ENCODE data around the gene ASCL1. TPM values are rescaled to one million over a fixed set of nuclear protein-coding genes. Genes with fewer than 3 reads are reported as not detected.

The ASCL1 gene
- polyA plus RNA-seq, 2 of the 4 experiments (the other 2 are of a cell fraction), result 0.05 TPM; not detected in 1

DNA sequence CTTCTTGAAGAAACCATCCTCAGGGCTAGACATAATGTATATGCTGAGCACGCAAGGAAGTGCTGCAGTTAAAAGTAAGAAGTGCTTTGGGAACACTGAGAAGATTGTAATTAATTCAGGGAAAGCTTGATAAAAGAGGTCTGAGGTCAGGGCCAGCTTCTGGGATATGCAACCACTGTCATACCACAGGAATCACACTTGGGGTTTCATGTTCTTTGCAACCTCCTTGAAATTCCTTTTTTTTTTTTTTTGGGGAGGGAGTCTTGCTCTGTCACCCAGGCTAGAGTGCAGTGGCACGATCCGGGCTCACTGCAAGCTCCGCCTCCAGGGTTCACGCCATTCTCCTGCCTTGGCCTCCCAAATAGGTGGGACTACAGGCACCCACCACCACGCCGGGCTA, 47.3 kb upstream of the ASCL1 start:
- DNase-seq (ENCODE audit: low read depth in 1 of 2, low spot score in 1 of 2) (no peak), FAIRE-seq (no peak), ATAC-seq (no peak)

DNA sequence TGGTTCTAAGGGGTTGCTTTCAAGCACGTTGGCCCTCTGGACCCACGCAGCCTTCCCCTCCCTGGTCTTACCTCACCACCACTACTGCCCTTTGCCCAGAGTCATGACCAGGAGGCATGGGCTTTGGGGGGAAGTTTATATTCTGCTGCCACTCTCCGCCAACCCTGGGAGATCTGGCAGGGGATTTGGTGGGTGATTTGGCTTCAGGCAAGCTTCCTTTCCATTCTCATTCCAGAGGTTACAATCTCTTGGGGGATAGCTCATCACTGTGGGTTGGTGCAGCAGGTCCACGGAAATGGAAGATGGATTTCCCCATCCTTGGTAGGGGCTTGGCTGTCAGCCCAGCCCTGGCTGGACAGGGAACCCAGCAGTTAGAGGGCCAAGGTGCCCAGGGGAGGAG, 46.7 kb upstream of the ASCL1 start:
- TF ChIP-seq NR3C1 (IDR thresholded peaks at IDR 0.05), result no peak
- no peak for TF ChIP-seq FOSB (CRISPR knock-in tag; IDR thresholded peaks at IDR 0.05)
- FAIRE-seq, result no peak
- ChIA-PET POLR2A (no interaction called here), CTCF (interaction anchor here (0.9 to 1.5 kb wide), 2 partner anchors 32 to 637 kb away, joined by 3 to 4 read pairs; no protein-coding TSS in a partner anchor)
- no peak overlapping the region for H3K4me2 ChIP-seq
- H3K4me1 ChIP-seq, result no peaks in the 10 kb centered on the region
- no peak overlapping the region for H3K4me3 ChIP-seq
- no peak overlapping the region for H3K27ac ChIP-seq
- WGBS (ENCODE audit: missing lambda C conversion rate), result 36% methylated on average over 4 of the region's 4 CpGs
- no peaks in the 10 kb centered on the region for H3K9me3 ChIP-seq
- no peak for DNase-seq (ENCODE audit: low read depth in 1 of 2, low spot score in 1 of 2)
- ATAC-seq, result no peak

More for the DNA sequence above, 47.3 kb upstream of the ASCL1 start:
- CTCF ChIA-PET, result interaction anchor here (1.3 to 1.5 kb wide), 2 partner anchors 27 to 31 kb away, joined by 3 to 4 read pairs; no protein-coding TSS in a partner anchor
- WGBS (ENCODE audit: missing lambda C conversion rate), result 67% methylated on average over 7 of the region's 7 CpGs
- Histone ChIP-seq H3K9me3 (no peaks in the 10 kb centered on the region), H3K4me3 (no peak overlapping the region), H3K4me2 (no peak overlapping the region), H3K27ac (no peak overlapping the region), H3K4me1 (no peaks in the 10 kb centered on the region)
- TF ChIP-seq ZSCAN20 (CRISPR knock-in tag; IDR thresholded peaks at IDR 0.05), result no peak
- POLR2A ChIA-PET, result no interaction called here

DNA sequence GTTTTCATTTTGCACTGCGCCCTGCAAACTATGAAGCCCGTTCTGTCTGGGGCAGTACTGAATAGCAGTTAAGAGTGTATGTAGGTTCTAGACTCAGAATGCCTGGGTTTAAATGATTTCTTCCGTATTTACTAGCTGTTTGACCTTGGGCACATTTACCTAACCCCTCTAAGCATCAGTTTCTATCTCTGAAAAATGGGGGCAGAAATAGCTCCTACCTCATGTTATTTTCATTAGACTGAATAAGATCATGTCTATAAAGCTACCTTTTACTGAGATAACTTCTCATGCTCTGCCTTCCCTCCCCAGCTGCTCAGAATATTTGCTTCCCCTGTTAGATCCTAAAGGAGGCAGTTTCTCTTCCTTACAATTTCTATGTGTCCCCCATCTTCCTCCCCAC, 46.2 kb upstream of the ASCL1 start:
- Histone ChIP-seq H3K27ac (no peak overlapping the region), H3K4me3 (no peak overlapping the region), H3K4me1 (no peaks in the 10 kb centered on the region), H3K9me3 (no peaks in the 10 kb centered on the region), H3K4me2 (no peak overlapping the region)
- DNase-seq (ENCODE audit: low read depth in 1 of 2, low spot score in 1 of 2), result no peak
- TF ChIP-seq TFCP2L1 (CRISPR knock-in tag; IDR thresholded peaks at IDR 0.05) (no peak), RFX5 (IDR thresholded peaks at IDR 0.05) (no peak), SREBF2 (IDR thresholded peaks at IDR 0.05) (no peak), EHMT2 (IDR thresholded peaks at IDR 0.05; ENCODE audit: low read depth) (no peak), HOXA7 (CRISPR knock-in tag; IDR thresholded peaks at IDR 0.05) (no peak), FOXS1 (CRISPR knock-in tag; IDR thresholded peaks at IDR 0.05) (no peak), MAFK (IDR thresholded peaks at IDR 0.05; ENCODE audit: partially characterized antibody) (no peak), NFE2L2 (conservative IDR thresholded peaks at IDR 0.05; ENCODE audit: low read length) (no peak), TP53 (CRISPR knock-in tag; IDR thresholded peaks at IDR 0.05) (no peak), POLR2A (IDR thresholded peaks at IDR 0.05; ENCODE audit: low read length) (no peak), JUN (IDR thresholded peaks at IDR 0.05) (no peak), NPAS2 (CRISPR knock-in tag; IDR thresholded peaks at IDR 0.05; ENCODE audit: borderline replicate concordance) (no peak), CEBPB (IDR thresholded peaks at IDR 0.05) (no peak), ZC3H11A (IDR thresholded peaks at IDR 0.05) (no peak), ESRRA (IDR thresholded peaks at IDR 0.05; ENCODE audit: borderline replicate concordance, low read length) (no peak), ZNF302 (CRISPR knock-in tag; IDR thresholded peaks at IDR 0.05) (no peak)
- TF ChIP-seq, protein P1, sequence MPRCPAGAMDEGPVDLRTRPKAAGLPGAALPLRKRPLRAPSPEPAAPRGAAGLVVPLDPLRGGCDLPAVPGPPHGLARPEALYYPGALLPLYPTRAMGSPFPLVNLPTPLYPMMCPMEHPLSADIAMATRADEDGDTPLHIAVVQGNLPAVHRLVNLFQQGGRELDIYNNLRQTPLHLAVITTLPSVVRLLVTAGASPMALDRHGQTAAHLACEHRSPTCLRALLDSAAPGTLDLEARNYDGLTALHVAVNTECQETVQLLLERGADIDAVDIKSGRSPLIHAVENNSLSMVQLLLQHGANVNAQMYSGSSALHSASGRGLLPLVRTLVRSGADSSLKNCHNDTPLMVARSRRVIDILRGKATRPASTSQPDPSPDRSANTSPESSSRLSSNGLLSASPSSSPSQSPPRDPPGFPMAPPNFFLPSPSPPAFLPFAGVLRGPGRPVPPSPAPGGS (IDR thresholded peaks at IDR 0.05), result no peak
- TF ChIP-seq, protein P2, sequence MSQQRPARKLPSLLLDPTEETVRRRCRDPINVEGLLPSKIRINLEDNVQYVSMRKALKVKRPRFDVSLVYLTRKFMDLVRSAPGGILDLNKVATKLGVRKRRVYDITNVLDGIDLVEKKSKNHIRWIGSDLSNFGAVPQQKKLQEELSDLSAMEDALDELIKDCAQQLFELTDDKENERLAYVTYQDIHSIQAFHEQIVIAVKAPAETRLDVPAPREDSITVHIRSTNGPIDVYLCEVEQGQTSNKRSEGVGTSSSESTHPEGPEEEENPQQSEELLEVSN (IDR thresholded peaks at IDR 0.05; ENCODE audit: borderline replicate concordance, low read depth), result no peak
- TF ChIP-seq, protein P3, sequence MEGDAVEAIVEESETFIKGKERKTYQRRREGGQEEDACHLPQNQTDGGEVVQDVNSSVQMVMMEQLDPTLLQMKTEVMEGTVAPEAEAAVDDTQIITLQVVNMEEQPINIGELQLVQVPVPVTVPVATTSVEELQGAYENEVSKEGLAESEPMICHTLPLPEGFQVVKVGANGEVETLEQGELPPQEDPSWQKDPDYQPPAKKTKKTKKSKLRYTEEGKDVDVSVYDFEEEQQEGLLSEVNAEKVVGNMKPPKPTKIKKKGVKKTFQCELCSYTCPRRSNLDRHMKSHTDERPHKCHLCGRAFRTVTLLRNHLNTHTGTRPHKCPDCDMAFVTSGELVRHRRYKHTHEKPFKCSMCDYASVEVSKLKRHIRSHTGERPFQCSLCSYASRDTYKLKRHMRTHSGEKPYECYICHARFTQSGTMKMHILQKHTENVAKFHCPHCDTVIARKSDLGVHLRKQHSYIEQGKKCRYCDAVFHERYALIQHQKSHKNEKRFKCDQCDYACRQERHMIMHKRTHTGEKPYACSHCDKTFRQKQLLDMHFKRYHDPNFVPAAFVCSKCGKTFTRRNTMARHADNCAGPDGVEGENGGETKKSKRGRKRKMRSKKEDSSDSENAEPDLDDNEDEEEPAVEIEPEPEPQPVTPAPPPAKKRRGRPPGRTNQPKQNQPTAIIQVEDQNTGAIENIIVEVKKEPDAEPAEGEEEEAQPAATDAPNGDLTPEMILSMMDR (IDR thresholded peaks at IDR 0.05), result no peak
- no peak for ATAC-seq
- FAIRE-seq, result no peak
- CTCF ChIA-PET, result interaction anchor here (0.9 kb wide), 1 partner anchor 637 kb away, joined by 3 read pairs; no protein-coding TSS in a partner anchor
- 52% methylated on average over 3 of the region's 3 CpGs for WGBS (ENCODE audit: missing lambda C conversion rate)
- POLR2A ChIA-PET, result no interaction called here
